Ovary (tissue), 3 donors: Measurements from ENCODE around the gene NAA15.
"Not testable (repeated sequence)": the region's sequence is repeated elsewhere in the genome, so short reads cannot be mapped to it uniquely, and the experiment has no call there.

Experiments used
- EP300 ChIP-seq: sonication (generic); formaldehyde crosslinking; IDR thresholded peaks from one replicate; pipeline ENCODE4 v1.6.1; 2017; ENCODE audit warnings: antibody characterized with exemption
- TF ChIP-seq, protein P1 (sequence below), 3 donors: fragments of 450-650 bp in 2 of 3; fragments of 200-600 bp in 1 of 3; IDR thresholded peaks; one replicate each; pipeline versions ENCODE4 v1.5.1 to v1.8.0; 2016 to 2022; ENCODE audit warnings: antibody characterized with exemption in 3 of 3, mild to moderate bottlenecking in 1 of 3
- donor health status: DM: no; HTN: no; CAD: no.

DNA sequence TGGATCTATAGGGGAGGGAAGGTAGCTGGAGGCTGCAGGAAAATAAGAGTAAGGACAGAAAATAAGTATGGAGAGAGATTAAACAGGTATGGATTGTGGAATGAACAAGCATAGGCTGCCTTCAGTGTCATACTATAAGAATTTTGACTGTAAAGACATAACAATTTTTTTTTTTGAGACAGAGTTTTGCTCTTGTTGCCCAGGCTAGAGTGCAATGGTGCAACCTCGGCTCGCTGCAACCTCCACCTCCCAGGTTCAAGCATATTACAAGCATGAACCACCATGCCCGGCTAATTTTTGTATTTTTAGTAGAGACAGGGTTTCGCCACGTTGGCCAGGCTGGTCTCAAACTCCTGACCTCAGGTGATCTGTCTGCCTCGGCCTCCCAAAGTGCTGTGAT, 45.7 kb upstream of the NAA15 start:
- TF ChIP-seq, protein P1, sequence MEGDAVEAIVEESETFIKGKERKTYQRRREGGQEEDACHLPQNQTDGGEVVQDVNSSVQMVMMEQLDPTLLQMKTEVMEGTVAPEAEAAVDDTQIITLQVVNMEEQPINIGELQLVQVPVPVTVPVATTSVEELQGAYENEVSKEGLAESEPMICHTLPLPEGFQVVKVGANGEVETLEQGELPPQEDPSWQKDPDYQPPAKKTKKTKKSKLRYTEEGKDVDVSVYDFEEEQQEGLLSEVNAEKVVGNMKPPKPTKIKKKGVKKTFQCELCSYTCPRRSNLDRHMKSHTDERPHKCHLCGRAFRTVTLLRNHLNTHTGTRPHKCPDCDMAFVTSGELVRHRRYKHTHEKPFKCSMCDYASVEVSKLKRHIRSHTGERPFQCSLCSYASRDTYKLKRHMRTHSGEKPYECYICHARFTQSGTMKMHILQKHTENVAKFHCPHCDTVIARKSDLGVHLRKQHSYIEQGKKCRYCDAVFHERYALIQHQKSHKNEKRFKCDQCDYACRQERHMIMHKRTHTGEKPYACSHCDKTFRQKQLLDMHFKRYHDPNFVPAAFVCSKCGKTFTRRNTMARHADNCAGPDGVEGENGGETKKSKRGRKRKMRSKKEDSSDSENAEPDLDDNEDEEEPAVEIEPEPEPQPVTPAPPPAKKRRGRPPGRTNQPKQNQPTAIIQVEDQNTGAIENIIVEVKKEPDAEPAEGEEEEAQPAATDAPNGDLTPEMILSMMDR (IDR thresholded peaks at IDR 0.05), result not testable (repeated sequence)
- not testable (repeated sequence) for TF ChIP-seq EP300
